Keratinocyte (primary cell): ENCODE measurements around the gene BNIP5. TPM values are rescaled to one million over a fixed set of nuclear protein-coding genes. Genes with fewer than 3 reads are reported as not detected.

ENCODE experiments used
- DNase-seq: peaks from one replicate; pipeline ENCODE4 v3.0.0-alpha.2; 2011; ENCODE audit warnings: low read depth, missing footprints, low spot score
- FAIRE-seq: peaks from 2 replicates; lab custom pipeline; 2011; peaks lifted over from hg19 to GRCh38; lab: Jason Lieb, UNC
- H2AFZ ChIP-seq: 2 replicates; pipeline ENCODE4 v1.6.0; 2012; ENCODE audit warnings: low read length, control low read depth, inconsistent platforms; ENCODE audit not compliant: control insufficient read depth
- H3K27ac ChIP-seq: 2 replicates; pipeline ENCODE4 v1.5.1; 2011; ENCODE audit warnings: low read length; ENCODE audit not compliant: control insufficient read depth, insufficient read depth
- H3K27me3 ChIP-seq: 3 replicates; pipeline ENCODE4 v1.6.0; 2011; ENCODE audit warnings: low read length; ENCODE audit not compliant: control insufficient read depth, insufficient read depth; ENCODE audit errors: extremely low read depth
- H3K36me3 ChIP-seq, 2 experiments: 2 replicates in 1 of 2; 3 replicates in 1 of 2; pipeline ENCODE4 v1.5.1; 2011; ENCODE audit warnings: low read length in 2 of 2, mild to moderate bottlenecking in 1 of 2; ENCODE audit not compliant: control insufficient read depth in 2 of 2, insufficient read depth in 2 of 2; ENCODE audit errors: extremely low read depth in 1 of 2
- H3K4me1 ChIP-seq: 3 replicates; pipeline ENCODE4 v1.5.1; 2011; ENCODE audit warnings: low read length; ENCODE audit not compliant: control insufficient read depth, insufficient read depth; ENCODE audit errors: extremely low read depth
- H3K4me2 ChIP-seq: 3 replicates; pipeline ENCODE4 v1.6.0; 2011; ENCODE audit warnings: low read depth, low read length; ENCODE audit not compliant: control insufficient read depth, insufficient read depth; ENCODE audit errors: extremely low read depth
- H3K4me3 ChIP-seq, 3 experiments: fragments of 200-600 bp in 1 of 3; sonication (generic) in 1 of 3; 2 replicates in 2 of 3; 3 replicates in 1 of 3; pipeline ENCODE4 v1.5.1; 2011 to 2016; ENCODE audit warnings: low read length in 3 of 3, mild to moderate bottlenecking in 3 of 3, control low read depth in 2 of 3, inconsistent platforms in 1 of 3, low read depth in 1 of 3, mixed read lengths in 1 of 3, mixed run types in 1 of 3, moderate library complexity in 1 of 3; ENCODE audit not compliant: control insufficient read depth in 2 of 3, insufficient read depth in 2 of 3; ENCODE audit errors: extremely low read depth in 1 of 3
- H3K79me2 ChIP-seq: 2 replicates; pipeline ENCODE4 v1.6.0; 2012; ENCODE audit warnings: low read length; ENCODE audit not compliant: control insufficient read depth, insufficient read depth
- H3K9ac ChIP-seq: 3 replicates; pipeline ENCODE4 v1.6.0; 2011; ENCODE audit warnings: low read length; ENCODE audit not compliant: control insufficient read depth, insufficient read depth; ENCODE audit errors: extremely low read depth
- H3K9me1 ChIP-seq: 3 replicates; pipeline ENCODE4 v1.6.0; 2011; ENCODE audit warnings: low read length; ENCODE audit not compliant: control insufficient read depth, insufficient read depth; ENCODE audit errors: extremely low read depth
- H3K9me3 ChIP-seq: 2 replicates; pipeline ENCODE4 v1.5.1; 2012; ENCODE audit warnings: low read depth, low read length; ENCODE audit not compliant: control insufficient read depth
- H4K20me1 ChIP-seq: 3 replicates; pipeline ENCODE4 v1.6.0; 2011; ENCODE audit warnings: low read length; ENCODE audit not compliant: control insufficient read depth, insufficient read depth; ENCODE audit errors: extremely low read depth
- CTCF ChIP-seq, 3 experiments: IDR thresholded peaks in 1 of 3; conservative IDR thresholded peaks in 1 of 3; optimal IDR thresholded peaks in 1 of 3; 2 replicates in 2 of 3; 3 replicates in 1 of 3; pipeline versions ENCODE3 to v1.5.1; 2011; ENCODE audit warnings: low read length in 3 of 3, mild to moderate bottlenecking in 3 of 3, moderate library complexity in 2 of 3, control low read depth in 1 of 3, inconsistent platforms in 1 of 3; ENCODE audit not compliant: insufficient read depth in 2 of 3; ENCODE audit errors: extremely low read depth in 1 of 3
- EZH2 ChIP-seq: IDR thresholded peaks from one replicate; pipeline ENCODE4 v1.6.1; 2012; ENCODE audit warnings: inconsistent platforms, mild to moderate bottlenecking, low read length, moderate library complexity
- dilution Hi-C: fragments of 300-500 bp; cut with MboI; formaldehyde crosslinking; loops from one replicate; pipeline ENCODE4 v1.7.0; 2020; ENCODE audit warnings: low sequenced_read_pairs; ENCODE audit not compliant: extremely low pct_ligation_motif_present
- polyA plus RNA-seq, 5 experiments: library from polyadenylated mRNA; depleted of rRNA in 3 of 5; stranded (reverse) in 3 of 5; stranded (forward) in 1 of 5; unstranded in 1 of 5; fragments of >200 nt; gene quantifications; 1 replicate in 1 of 5; 2 replicates in 3 of 5; 3 replicates in 1 of 5; pipeline versions ENCODE4 v1.2.1 to v1.2.3, GENCODE V29; 2011 to 2012; ENCODE audit warnings: missing spikeins in 2 of 5, low read depth in 1 of 5, low replicate concordance in 1 of 5

Gene BNIP5
- polyA plus RNA-seq, 1 donor (not counting 4 experiments of a cell fraction or from before 2014, with no cell fraction given): not detected

- TF ChIP-seq CTCF (optimal IDR thresholded peaks at IDR 0.05 in 1 of 3, IDR thresholded peaks at IDR 0.05 in 1 of 3, conservative IDR thresholded peaks at IDR 0.05 in 1 of 3; ENCODE audit: extremely low read depth in 1 of 3, insufficient read depth in 2 of 3, low read length in 3 of 3): no peak
- no peak for TF ChIP-seq EZH2
Observed at GRCh38 chr6:36273067-36273466, 63.6 kb downstream of the BNIP5 start.

GRCh38 chr6:36272234-36272633, 64.5 kb downstream of the BNIP5 start:
- Histone ChIP-seq H2AFZ (no peak overlapping the region), H3K4me3 (no peak overlapping the region), H3K79me2 (no peaks in the 10 kb centered on the region), H3K36me3 (no peaks in the 10 kb centered on the region), H4K20me1 (no peaks in the 10 kb centered on the region), H3K4me1 (peaks cover 36% of the 10 kb centered on the region), H3K9me3 (no peaks in the 10 kb centered on the region), H3K27me3 (peaks cover 13% of the 10 kb centered on the region), H3K9ac (no peak overlapping the region), H3K27ac (no peak overlapping the region), H3K4me2 (no peak overlapping the region), H3K9me1 (no peaks in the 10 kb centered on the region)
- dilution Hi-C loops: no loop called here
- DNase-seq (no peak), FAIRE-seq (no peak)
- TF ChIP-seq CTCF (optimal IDR thresholded peaks at IDR 0.05 in 1 of 3, IDR thresholded peaks at IDR 0.05 in 1 of 3, conservative IDR thresholded peaks at IDR 0.05 in 1 of 3; ENCODE audit: extremely low read depth in 1 of 3, insufficient read depth in 2 of 3, low read length in 3 of 3) (no peak), EZH2 (no peak)

More at GRCh38 chr6:36273067-36273466, 63.6 kb downstream of the BNIP5 start:
- H2AFZ ChIP-seq: no peak overlapping the region
- FAIRE-seq: no peak
- peaks cover 13% of the 10 kb centered on the region for H3K27me3 ChIP-seq
- no peak for DNase-seq
- no peak overlapping the region for H3K4me2 ChIP-seq
- H3K79me2 ChIP-seq: no peaks in the 10 kb centered on the region
- H3K36me3 ChIP-seq: no peaks in the 10 kb centered on the region
- H3K9me3 ChIP-seq: no peaks in the 10 kb centered on the region
- H3K9me1 ChIP-seq: no peaks in the 10 kb centered on the region
- no peak overlapping the region for H3K27ac ChIP-seq
- H4K20me1 ChIP-seq: no peaks in the 10 kb centered on the region
- peaks cover 28% of the 10 kb centered on the region for H3K4me1 ChIP-seq
- H3K9ac ChIP-seq: no peak overlapping the region
- H3K4me3 ChIP-seq: no peak overlapping the region
- dilution Hi-C loops: no loop called here
